ENCODE results near the gene NDUFB11. TPM values are rescaled to one million over a fixed set of nuclear protein-coding genes. Genes with fewer than 3 reads are reported as not detected.

The NDUFB11 gene
- total RNA-seq, 1 experiment from 2014 or later: 258 TPM

- Histone ChIP-seq H3K27me3 (ENCODE audit: low read length) (no peaks in the 10 kb centered on the region), H3K4me2 (ENCODE audit: low read length) (no peak overlapping the region), H3K9me3 (ENCODE audit: low read length) (no peaks in the 10 kb centered on the region), H3F3A (ENCODE audit: low read length, unreplicated experiment) (no peaks in the 10 kb centered on the region), H3K4me1 (ENCODE audit: insufficient read depth, low read length) (peaks cover 4% of the 10 kb centered on the region; the same call in 1 of the 2 replicates), H3K79me2 (ENCODE audit: low read length) (no peaks in the 10 kb centered on the region), H3K9me2 (replicated peaks; ENCODE audit: low read length) (no peaks in the 10 kb centered on the region), H2AFZ (ENCODE audit: low read length) (no peak overlapping the region), H3K9ac (ENCODE audit: low read length) (no peak overlapping the region), H3K27ac (ENCODE audit: low read length) (no peak overlapping the region), H3K4me3 (ENCODE audit: low read length) (no peak overlapping the region), H3K36me3 (ENCODE audit: low read depth, low read length) (peaks cover 15% of the 10 kb centered on the region; the same call in 1 of the 2 replicates), H4K20me1 (ENCODE audit: low read length) (no peaks in the 10 kb centered on the region)
- ATAC-seq (no peak), DNase-seq (no peak)
- ChIA-PET POLR2A (ENCODE audit: unreplicated experiment) (no interaction called here), CTCF (no interaction called here)
- intact Hi-C loops (cut with micrococcal nuclease): no loop called here
- no peak for TF ChIP-seq CTCF (conservative IDR thresholded peaks at IDR 0.05; ENCODE audit: low read depth, low read length)
- no peak for TF ChIP-seq EZH2phosphoT487 (IDR thresholded peaks at IDR 0.05; ENCODE audit: borderline replicate concordance, low read length)
- no peak for TF ChIP-seq EZH2 (IDR thresholded peaks at IDR 0.05; ENCODE audit: low read length, unreplicated experiment)
- no TSS peak for BruUV-seq (replicated peaks)
Observed at GRCh38 chrX:47174376-47174775, 29.9 kb upstream of the NDUFB11 start.

- H3K9ac ChIP-seq (ENCODE audit: low read length): no peak overlapping the region
- peaks cover 15% of the 10 kb centered on the region; the same call in 1 of the 2 replicates for H3K36me3 ChIP-seq (ENCODE audit: low read depth, low read length)
- no peaks in the 10 kb centered on the region for H3K27me3 ChIP-seq (ENCODE audit: low read length)
- H3F3A ChIP-seq (ENCODE audit: low read length, unreplicated experiment): no peaks in the 10 kb centered on the region
- no TSS peak for BruUV-seq (replicated peaks)
- ChIA-PET POLR2A (ENCODE audit: unreplicated experiment) (no interaction called here), CTCF (no interaction called here)
- no peaks in the 10 kb centered on the region for H4K20me1 ChIP-seq (ENCODE audit: low read length)
- intact Hi-C loops (cut with micrococcal nuclease): no loop called here
- H3K4me2 ChIP-seq (ENCODE audit: low read length): no peak overlapping the region
- no peak overlapping the region for H3K27ac ChIP-seq (ENCODE audit: low read length)
- no peaks in the 10 kb centered on the region for H3K9me3 ChIP-seq (ENCODE audit: low read length)
- H3K9me2 ChIP-seq (replicated peaks; ENCODE audit: low read length): no peaks in the 10 kb centered on the region
- H3K4me3 ChIP-seq (ENCODE audit: low read length): no peak overlapping the region
- TF ChIP-seq EZH2phosphoT487 (IDR thresholded peaks at IDR 0.05; ENCODE audit: borderline replicate concordance, low read length) (no peak), EZH2 (IDR thresholded peaks at IDR 0.05; ENCODE audit: low read length, unreplicated experiment) (no peak), CTCF (conservative IDR thresholded peaks at IDR 0.05; ENCODE audit: low read depth, low read length) (no peak)
- H2AFZ ChIP-seq (ENCODE audit: low read length): no peak overlapping the region
- ATAC-seq: no peak
- no peak for DNase-seq
- no peaks in the 10 kb centered on the region for H3K4me1 ChIP-seq (ENCODE audit: insufficient read depth, low read length)
- no peaks in the 10 kb centered on the region for H3K79me2 ChIP-seq (ENCODE audit: low read length)
Observed at GRCh38 chrX:47172971-47173792, 28.7 kb upstream of the NDUFB11 start.

- Histone ChIP-seq H3K27me3 (ENCODE audit: low read length) (no peaks in the 10 kb centered on the region), H3K9me3 (ENCODE audit: low read length) (no peaks in the 10 kb centered on the region), H3K9me2 (replicated peaks; ENCODE audit: low read length) (no peaks in the 10 kb centered on the region), H3K4me2 (ENCODE audit: low read length) (no peak overlapping the region), H3K9ac (ENCODE audit: low read length) (no peak overlapping the region), H3K27ac (ENCODE audit: low read length) (no peak overlapping the region), H3K36me3 (ENCODE audit: low read depth, low read length) (peaks cover 12% of the 10 kb centered on the region; the same call in 1 of the 2 replicates), H3F3A (ENCODE audit: low read length, unreplicated experiment) (no peaks in the 10 kb centered on the region), H3K79me2 (ENCODE audit: low read length) (peaks cover 6% of the 10 kb centered on the region; the same call in 1 of the 2 replicates), H2AFZ (ENCODE audit: low read length) (no peak overlapping the region), H3K4me1 (ENCODE audit: insufficient read depth, low read length) (no peaks in the 10 kb centered on the region), H4K20me1 (ENCODE audit: low read length) (no peaks in the 10 kb centered on the region), H3K4me3 (ENCODE audit: low read length) (no peak overlapping the region)
- no peak for DNase-seq
- ChIA-PET POLR2A (ENCODE audit: unreplicated experiment) (no interaction called here), CTCF (no interaction called here)
- no peak for ATAC-seq
- intact Hi-C loops (cut with micrococcal nuclease): no loop called here
- TF ChIP-seq CTCF (conservative IDR thresholded peaks at IDR 0.05; ENCODE audit: low read depth, low read length) (no peak), EZH2phosphoT487 (IDR thresholded peaks at IDR 0.05; ENCODE audit: borderline replicate concordance, low read length) (no peak), EZH2 (IDR thresholded peaks at IDR 0.05; ENCODE audit: low read length, unreplicated experiment) (no peak)
- no TSS peak for BruUV-seq (replicated peaks)
Observed at GRCh38 chrX:47172549-47172948, 28.0 kb upstream of the NDUFB11 start.

Data from PC-3 (cell line).